Pulmonary artery endothelial cell (primary cell): ENCODE data around the gene FBLIM1. TPM values are rescaled to one million over a fixed set of nuclear protein-coding genes. Genes with fewer than 3 reads are reported as not detected.

Experiments used
- DNase-seq: peaks from one replicate; pipeline ENCODE4 v3.0.0-alpha.2; 2011; ENCODE audit warnings: low read depth, low spot score
- total RNA-seq: library from RNA; depleted of rRNA; stranded (reverse); fragments of >200 nt; gene quantifications from 2 replicates; pipeline ENCODE4 v1.2.3, GENCODE V29; 2014

FBLIM1 gene
- total RNA-seq, 1 donor from 2014 or later = 321 TPM

DNA sequence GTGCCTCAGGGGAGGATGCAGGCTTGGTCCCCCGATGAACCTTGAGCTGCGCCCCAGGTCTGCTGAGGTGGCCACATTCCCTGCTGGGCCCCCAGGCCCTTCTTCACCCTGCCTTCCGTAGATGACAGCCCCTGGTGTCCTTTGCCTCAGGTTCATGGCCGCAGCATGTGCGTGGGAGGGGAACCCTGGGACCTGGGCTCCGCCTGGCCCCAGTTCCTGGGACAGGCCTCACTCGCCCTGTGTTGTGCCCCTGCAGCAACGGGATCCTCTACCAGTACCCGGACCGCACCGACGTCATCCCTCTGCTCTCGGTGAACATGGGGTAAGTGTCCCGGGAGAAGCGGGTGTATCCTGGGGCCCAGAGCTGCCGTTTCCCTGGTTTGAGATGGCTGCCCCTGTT, 27.7 kb upstream of the FBLIM1 start:
- DNase-seq = no peak

DNA sequence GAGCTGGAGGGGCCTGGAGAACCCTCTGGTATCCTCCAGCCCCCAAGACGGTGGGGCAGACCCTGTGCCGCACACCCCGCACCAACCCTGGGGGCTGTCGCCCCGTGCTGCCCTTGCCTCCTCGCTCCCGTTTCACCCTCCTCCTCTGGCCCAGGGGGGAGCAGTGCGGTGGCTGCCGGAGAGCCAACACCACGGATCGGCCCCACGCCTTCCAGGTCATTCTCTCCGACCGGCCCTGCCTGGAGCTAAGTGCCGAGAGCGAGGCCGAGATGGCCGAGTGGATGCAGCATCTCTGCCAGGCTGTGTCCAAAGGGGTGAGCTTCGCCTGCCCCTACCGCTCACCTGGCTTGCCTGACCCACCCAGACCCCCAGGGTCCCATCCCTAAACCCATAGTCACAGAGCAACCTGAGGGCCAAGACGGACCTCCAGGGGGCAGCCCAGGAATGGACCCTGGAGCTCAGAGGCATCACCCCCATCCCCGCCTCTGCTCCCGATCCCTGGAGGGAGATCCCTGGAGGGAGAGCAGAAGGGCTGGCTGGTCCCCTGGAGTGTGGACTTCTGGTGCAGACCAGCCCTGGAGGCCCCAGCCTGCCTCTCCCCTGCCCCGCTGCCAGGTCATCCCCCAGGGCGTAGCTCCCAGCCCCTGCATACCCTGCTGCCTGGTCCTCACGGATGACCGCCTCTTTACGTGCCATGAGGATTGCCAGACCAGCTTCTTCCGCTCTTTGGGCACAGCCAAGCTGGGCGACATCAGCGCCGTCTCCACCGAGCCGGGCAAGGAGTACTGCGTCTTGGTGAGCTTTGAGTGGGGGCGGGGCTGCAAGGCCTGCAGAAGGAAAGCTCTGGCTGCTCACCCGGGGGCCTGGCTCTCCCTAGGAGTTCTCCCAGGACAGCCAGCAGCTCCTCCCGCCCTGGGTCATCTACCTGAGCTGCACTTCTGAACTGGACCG, 26.6 kb upstream of the FBLIM1 start:
- DNase-seq = no peak

DNA sequence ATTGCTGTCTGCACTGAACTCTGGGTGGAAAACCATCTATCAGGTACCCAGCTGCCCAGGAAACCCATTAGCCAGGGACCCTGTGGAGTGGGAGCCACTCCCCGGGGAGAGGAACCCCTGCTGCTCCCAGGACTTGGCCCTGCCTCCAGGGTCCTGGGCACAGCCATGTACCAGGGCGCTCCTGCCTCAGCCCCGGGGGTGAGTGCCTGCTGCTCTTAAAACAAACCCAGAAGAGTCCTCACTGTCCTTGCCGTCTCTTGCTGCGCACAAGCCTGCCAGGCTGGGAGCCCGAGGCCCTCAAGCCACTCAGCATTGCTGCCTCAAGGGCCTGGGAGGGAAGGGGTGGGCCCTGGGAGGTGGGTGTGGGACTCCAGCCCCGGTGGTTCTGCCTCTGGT, 25.9 kb upstream of the FBLIM1 start:
- no peak for DNase-seq

DNA sequence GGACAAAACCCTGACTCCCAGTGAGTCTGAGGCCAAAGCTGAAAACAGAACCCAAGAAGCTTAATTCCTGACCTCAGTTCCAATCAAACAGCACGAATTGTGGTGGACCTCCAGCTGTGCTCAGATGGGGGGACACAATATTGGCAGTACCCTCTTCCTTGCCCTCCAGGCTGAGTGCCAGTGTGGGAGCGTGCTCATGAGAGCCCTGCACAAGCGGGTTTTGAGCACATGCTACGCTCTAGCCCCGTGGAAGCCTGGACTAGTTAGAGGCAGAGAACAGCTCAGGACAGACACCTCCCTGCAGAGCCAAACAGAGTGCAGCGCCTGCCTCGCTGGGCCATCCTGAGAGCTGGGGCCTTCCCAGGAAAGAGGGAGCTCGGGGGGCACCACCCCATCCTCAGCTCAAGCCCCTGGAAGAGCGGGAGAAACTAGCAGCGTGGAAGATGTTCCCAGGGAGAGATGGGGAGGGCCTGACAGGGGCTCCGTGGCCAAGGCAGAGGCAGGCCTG, 25.3 kb upstream of the FBLIM1 start:
- DNase-seq = no peak

DNA sequence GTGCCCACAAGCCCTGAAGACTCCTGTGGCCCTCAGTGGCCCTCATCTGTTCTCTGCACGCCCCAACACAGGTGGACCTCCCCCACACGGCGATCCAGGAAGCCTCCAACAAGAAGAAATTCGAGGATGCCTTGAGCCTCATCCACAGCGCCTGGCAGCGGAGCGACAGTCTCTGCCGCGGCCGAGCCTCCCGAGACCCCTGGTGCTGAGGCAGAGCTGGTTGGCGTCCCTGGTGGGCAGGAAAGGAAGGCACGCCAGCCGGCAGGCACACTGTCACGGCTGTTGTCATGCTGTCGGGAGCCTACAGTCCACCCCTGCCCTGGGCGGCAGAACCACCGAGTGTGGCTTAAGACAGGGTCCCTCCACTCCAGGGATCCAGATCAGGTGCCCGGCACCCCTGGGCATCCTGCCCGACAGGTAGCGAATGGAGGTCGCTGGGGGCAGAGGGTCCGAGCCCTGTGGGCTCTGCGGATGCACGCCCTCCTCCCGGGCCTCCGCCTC, 24.8 kb upstream of the FBLIM1 start:
- DNase-seq = no peak

DNA sequence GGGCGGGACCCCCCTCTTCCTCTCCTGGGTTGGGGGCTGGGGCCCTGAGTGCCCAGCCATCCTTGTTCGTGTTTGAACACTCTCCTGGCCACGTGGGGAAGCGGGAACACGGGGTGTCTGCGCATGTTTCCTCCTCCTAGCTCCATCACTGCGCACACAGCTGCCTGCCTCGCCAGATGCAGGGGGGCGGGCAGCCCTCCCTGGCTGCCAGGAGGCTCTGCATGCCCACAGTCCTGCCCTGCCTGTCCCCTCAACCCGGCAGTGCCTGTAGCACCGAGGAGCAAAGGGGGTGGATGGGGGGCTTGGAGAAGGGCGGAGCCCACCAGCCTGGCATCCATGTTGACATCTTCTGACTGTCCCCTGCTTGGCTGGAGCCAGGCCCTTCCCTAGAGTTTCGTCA, 24.3 kb upstream of the FBLIM1 start:
- DNase-seq = no peak

DNA sequence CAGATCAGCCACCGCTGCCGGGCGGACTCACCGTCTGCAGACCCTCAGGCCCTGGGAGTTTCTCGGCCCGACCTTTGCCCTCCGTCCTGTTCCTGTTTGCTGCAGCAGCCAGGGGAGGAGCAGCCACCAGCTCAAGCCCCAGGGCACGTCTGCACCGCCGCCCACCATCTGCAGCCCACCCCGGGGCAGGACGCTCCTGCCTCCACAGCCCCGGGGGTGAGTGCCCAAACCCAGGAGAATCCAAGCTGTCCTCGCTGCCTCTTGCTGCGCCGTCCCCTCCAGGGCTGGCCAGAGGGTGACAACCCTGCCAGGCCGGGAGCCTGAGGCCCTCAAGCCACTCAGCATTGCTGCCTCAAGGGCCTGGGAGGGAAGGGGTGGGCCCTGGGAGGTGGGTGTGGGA, 23.7 kb upstream of the FBLIM1 start:
- DNase-seq = no peak

DNA sequence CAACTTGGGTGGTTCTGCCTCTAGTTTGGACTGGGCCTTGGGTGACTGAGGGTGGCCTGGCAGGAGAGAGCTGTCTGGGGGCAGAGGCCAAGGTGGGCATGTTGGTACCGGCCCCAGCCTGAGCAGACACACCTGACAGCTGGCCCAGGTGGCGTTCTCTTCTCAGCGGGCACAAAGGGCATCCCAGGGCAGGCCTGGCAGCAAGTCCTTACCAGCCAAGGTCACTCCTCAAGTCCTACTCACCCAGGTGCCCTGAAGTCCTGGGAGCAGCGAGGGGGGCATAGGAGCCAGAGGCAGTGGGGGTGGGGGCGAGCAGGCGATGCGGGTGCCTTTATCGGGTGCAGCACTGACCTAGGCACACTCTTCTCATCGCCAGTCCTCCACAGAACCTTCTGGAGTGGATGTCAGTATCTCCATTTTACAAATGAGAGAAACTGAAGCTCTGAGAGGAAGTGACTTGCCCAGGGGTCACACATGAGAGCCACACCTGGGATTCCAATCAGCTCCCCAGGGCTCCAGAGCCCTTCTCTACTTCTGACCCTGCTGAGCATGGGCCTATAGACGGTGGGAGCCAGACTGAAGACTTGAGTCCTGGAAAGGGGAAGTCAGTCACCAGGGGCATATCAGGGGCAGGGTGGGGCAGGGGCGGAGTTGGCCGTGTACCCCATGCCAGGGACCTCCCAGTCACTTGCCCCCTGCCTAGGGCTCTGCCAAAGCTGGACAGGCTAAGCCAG, 23.1 kb upstream of the FBLIM1 start:
- DNase-seq = no peak

DNA sequence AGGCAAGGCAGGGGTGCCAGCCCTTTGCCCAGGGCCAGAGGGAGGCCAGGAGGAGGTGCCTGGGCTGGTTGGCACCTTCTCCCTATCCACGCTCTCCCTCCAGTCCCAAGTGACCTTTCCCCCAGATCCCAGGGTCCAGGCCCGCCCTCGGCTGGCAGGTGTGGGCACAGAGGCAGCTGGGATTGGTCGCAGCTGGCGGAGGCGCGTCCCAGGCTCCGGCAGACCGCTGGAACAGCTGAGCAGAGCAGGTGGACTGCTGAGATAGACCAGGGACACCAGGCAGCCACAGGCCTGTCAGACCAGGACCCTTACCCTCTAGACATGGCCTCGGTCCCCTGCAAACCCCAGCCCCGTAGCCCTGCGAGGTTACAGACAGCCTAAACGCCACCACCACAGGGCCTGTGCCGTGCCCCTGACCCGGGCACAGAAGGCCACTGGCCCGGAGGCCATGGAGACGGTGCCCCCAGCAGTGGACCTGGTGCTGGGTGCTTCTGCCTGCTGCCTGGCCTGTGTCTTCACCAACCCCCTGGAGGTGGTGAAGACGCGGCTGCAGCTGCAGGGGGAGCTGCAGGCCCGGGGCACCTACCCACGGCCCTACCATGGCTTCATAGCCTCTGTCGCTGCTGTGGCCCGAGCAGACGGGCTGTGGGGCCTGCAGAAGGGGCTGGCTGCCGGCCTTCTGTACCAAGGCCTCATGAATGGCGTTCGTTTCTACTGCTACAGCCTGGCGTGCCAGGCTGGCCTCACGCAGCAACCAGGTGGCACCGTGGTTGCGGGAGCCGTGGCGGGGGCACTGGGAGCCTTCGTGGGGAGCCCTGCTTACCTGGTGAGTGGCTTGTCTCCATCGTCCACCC, 22.3 kb upstream of the FBLIM1 start, which contains the start of gene SLC25A34:
Gene SLC25A34, plus strand, starts transcription at position 221 of the 854 bp plus-strand sequence. Its CDS starts 228 bp downstream, at position 449.
- no peak for DNase-seq

DNA sequence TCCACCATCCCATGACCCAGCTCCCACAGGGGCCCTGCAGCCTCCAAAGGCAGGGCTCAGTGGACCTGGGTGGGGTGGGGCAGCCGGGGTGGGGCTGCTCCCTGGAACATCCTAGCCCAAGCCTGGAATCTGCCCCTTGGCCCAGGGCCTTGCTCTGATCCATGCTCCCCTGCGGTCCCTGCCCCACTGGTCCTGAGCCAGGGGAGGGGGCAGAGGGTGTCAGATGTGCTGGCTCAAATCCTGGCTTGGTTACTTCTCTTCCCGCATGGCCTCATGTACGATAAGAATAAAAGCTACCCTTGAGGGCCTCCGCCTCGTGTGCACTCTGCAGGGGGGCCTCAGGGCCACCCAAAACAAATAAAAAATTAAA, 21.7 kb upstream of the FBLIM1 start:
- DNase-seq = no peak

DNA sequence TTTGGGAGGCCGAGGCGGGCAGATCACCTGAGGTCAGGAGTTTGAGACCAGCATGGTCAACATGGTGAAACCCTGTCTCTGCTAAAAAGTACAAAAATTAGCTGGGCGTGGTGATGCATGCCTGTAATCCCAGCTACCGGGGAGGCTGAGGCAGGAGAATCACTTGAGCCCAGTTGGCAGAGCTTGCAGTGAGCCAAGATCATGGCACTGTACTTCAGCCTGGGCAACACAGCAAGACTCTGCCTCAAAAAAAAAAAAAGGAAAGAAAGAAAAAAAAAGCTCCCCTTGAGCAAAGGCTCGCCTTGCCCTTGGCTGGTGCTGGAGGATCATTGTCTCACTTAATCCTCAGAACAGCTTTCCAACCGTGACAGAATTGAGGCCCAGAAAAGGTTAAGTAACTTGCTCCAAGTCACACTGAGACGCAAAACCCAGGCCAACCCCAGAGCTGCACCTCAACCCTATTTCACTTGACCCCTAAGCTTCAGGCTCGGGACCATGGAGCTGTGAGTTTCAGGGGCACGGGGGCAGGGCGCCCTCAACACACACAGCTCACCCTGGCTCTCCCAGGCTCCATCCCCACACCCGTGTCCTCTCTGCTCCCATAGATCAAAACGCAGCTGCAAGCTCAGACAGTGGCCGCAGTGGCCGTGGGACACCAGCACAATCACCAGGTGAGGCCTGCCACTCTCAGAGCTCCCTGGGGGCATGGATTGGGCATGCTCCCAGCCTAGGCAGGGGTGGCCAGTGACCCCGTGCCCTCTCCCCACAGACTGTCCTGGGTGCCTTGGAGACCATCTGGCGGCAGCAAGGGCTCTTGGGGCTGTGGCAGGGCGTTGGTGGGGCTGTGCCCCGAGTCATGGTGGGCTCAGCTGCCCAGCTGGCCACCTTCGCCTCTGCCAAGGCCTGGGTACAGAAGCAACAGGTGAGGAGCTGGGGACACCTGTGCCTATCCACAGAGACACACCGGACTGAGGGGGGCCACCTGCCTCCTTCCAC, 21.0 kb upstream of the FBLIM1 start:
- no peak for DNase-seq

DNA sequence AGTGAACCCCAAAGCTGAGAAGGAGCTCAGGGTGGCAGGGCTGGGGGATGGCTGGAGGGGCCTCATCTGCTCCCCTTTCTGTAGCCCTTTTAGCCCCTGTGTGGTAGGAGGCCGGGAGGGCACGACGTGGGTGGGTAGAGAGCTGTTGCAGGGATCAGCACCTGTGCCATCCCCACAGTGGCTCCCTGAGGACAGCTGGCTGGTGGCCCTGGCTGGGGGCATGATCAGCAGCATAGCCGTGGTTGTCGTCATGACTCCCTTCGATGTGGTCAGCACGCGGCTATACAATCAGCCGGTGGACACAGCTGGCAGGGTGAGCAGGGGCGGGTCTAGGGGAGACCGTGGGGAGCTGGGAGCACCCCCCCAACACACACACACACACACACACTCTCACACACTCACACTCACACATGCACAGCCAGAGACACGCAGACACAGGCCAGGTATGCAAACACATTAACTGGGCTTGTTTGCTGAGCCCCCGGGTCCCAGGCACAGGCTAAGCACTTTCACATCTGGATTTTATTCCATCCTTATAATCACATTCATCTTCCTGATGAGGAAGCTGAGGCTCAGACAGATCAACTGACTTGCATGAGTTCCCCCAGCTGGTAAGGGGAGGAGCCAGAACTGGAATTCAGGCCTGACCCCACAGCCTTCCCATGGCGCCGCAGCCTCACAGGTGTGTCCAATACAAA, 20.0 kb upstream of the FBLIM1 start:
- DNase-seq = no peak

DNA sequence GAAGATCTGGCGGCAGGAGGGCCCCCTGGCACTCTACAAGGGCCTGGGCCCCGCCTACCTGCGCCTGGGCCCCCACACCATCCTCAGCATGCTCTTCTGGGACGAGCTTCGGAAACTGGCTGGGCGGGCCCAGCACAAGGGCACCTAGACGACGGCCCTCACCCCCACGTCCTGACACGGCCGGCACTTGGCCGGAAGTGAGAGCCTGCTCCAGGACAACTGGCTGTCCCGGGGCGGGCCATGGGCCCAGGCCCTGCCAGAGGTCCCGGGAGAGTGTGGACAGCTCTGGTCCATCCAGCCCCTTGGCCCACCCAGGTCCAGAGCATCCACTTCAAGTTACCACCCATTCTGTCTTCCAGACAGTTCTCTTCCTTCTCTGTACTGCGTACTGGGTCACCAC, 19.3 kb upstream of the FBLIM1 start:
- DNase-seq = no peak

DNA sequence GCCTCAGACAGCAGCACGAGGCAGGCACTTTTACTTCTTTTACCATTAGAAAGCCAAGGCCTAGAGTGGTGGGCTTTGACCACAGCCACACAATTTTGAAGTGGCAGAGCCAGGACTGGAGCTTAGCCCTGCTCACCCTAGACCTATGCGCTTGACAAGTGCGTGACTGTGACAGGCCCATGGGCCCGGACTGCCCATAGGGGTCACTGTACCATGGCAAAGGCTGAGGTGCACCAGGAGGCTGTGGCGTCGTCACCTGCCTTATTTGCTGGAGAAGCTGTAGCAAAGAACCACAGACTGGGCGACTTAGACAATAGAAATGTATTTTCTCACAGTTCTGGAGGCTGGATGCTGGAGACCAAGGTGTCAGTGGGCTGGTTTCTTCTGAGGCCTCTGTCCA, 18.9 kb upstream of the FBLIM1 start:
- DNase-seq = no peak

DNA sequence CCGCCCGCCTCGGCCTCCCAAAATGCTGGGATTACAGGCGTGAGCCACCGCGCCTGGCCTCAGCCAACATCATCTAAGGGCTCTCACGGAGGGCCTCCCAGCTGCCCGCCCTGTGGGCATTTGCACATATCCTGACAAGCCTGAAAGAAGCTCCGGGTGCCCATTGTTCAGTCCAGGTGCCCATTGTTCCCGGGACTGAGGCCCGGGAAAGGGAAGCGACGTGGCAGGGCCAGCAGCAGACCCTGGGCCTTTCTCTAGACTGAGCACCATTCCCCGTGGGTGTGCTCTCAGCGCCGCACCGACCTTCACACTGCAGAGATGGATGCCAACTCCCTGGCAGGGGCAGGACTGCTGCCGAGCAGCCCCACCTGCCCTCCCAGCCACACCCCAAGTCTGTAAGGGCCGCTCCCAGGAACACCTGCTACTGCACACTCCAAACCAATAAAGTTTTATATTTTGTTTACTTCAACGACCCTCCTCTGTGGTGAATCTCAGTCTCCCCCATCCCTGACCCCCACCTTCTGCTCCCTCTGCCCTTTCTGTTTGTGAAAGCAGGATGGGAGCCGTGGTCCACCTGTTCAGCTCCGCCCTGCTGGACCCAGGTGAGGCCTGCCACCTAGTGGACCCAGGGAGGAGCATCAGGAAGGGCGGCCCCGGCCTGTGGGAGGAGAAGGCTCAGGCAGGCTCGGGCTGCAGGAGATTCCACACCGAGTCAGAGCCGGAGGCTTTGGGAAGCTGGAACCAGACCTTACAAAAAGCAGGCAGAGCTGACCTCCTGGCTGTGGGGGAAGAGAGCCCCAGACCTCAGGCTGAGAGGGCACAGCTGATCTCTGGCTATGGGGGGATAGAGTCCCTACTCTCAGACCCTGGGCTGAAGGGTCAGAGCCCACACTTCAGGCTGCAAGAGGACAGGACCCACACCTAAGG, 17.4 kb upstream of the FBLIM1 start:
- no peak for DNase-seq

DNA sequence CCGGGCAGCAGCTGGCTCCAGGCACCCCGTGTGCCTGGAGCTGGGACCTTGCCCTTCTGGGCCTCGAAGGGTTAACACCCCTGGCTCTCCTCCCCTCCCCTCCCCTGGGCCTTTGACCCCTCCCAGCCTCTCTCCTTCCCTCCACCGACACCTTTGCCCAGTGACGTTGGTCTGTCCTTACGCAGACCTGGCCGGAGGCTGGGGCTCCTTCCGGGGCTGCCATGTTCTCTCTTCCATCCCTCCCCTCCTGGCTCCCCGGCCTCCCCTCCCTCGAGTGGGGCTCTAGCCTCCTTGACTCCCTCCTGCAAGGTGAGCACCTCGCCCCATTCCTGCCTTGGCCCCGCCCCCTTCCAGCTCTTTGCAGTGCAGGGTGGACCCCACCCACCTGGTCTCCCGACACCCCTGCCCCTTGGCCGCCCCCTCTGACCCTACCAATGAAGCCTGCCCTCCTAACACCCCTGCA, 16.2 kb upstream of the FBLIM1 start, which contains the start of gene TMEM82:
Gene TMEM82, plus strand, starts transcription at position 161 of the 463 bp plus-strand sequence. Its CDS starts 61 bp downstream, at position 222.
- DNase-seq = no peak

DNA sequence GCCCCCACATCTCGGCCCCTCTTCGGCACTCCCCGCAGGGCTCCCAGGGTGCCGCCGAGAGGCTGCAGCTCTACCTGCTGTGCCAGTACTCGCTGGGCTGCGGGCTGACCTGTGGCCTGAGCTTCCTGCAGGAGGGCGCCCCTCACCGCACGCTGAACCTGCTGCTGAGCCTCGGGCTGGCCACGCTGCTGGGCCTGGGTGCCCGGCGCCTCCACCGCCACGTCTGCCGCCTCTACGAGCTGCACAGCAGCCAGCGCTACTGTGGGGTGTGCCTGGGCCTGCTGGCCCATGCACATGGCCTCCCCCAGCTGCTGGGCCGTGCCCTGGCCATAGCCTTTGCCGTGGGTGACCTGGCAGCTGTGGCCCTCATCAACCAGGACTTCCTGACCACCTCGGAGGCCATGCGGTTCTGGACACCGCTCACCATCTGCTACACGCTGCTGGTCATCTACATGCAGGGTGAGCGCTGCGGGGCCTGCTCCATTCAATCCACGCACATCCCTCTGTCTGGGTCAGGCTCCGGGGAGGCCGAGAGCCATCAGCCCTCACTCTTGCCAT, 14.4 kb upstream of the FBLIM1 start:
- DNase-seq = no peak

DNA sequence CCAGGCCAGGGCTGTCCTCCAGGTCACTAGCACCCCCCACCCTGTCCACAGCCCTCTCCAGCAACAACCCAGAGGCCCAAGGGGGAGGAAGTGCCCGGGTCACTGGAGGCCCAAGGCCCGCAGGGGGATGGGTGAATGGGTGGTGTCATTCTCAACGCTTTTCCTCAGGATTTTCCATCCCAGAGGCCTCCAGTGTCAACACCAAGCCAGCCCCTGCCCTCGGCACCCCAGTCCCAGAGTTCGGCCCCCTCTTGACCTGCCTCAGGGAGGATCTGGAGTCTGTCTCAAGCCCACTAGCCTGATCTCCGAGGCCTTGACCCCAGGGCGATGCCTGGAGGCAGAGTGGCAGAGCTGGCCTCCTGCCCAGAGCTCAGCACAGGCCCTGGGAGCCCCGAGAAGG, 11.2 kb upstream of the FBLIM1 start:
- no peak for DNase-seq
